ENCODE data around the gene TEX22.

The TEX22 gene

GRCh38 chr14:105401699-105402098 lies 3.4 kb downstream of the TEX22 start:
- H3K4me3 Mint-ChIP-seq = no peak overlapping the region
- peaks cover 5% of the 10 kb centered on the region for H3K4me1 Mint-ChIP-seq
- no peaks in the 10 kb centered on the region for H3K27me3 Mint-ChIP-seq
- H3K9me3 Mint-ChIP-seq = no peaks in the 10 kb centered on the region
- DNase-seq (ENCODE audit: low spot score in 2 of 2) = no peak
- H3K36me3 Mint-ChIP-seq (ENCODE audit: insufficient read depth) = peaks cover 13% of the 10 kb centered on the region
- no peak overlapping the region for H3K27ac Mint-ChIP-seq (ENCODE audit: low read depth)
- ATAC-seq (replicated peaks; ENCODE audit: extremely low read depth, poor library complexity, severe bottlenecking) = no peak

GRCh38 chr14:105408592-105408991 lies 10.3 kb downstream of the TEX22 start:
- Mint-ChIP-seq H3K4me1 (peaks cover 5% of the 10 kb centered on the region), H3K9me3 (no peaks in the 10 kb centered on the region), H3K27ac (ENCODE audit: low read depth) (no peak overlapping the region), H3K4me3 (no peak overlapping the region), H3K27me3 (peaks cover 34% of the 10 kb centered on the region), H3K36me3 (ENCODE audit: insufficient read depth) (no peaks in the 10 kb centered on the region)
- DNase-seq (ENCODE audit: low spot score in 2 of 2) = no peak
- ATAC-seq (replicated peaks; ENCODE audit: extremely low read depth, poor library complexity, severe bottlenecking) = no peak

- no peak for ATAC-seq (replicated peaks; ENCODE audit: extremely low read depth, poor library complexity, severe bottlenecking)
- Mint-ChIP-seq H3K9me3 (no peaks in the 10 kb centered on the region), H3K27me3 (peaks cover 41% of the 10 kb centered on the region), H3K4me3 (no peak overlapping the region), H3K36me3 (ENCODE audit: insufficient read depth) (no peaks in the 10 kb centered on the region), H3K4me1 (peaks cover 5% of the 10 kb centered on the region), H3K27ac (ENCODE audit: low read depth) (no peak overlapping the region)
- DNase-seq (ENCODE audit: low spot score in 2 of 2) = no peak
Measured at GRCh38 chr14:105409364-105409763, 11.0 kb downstream of the TEX22 start.

GRCh38 chr14:105410642-105411016 lies 12.3 kb downstream of the TEX22 start:
- Mint-ChIP-seq H3K4me3 (peak overlapping the region; percentile 31), H3K27ac (ENCODE audit: low read depth) (no peak overlapping the region), H3K4me1 (peaks cover 5% of the 10 kb centered on the region), H3K9me3 (no peaks in the 10 kb centered on the region), H3K27me3 (peaks cover 42% of the 10 kb centered on the region), H3K36me3 (ENCODE audit: insufficient read depth) (no peaks in the 10 kb centered on the region)
- no peak for DNase-seq (ENCODE audit: low spot score in 2 of 2)
- ATAC-seq (replicated peaks; ENCODE audit: extremely low read depth, poor library complexity, severe bottlenecking) = no peak

GRCh38 chr14:105411017-105411941 lies 12.9 kb downstream of the TEX22 start:
- Mint-ChIP-seq H3K4me1 (peaks cover 5% of the 10 kb centered on the region), H3K27ac (ENCODE audit: low read depth) (no peak overlapping the region), H3K27me3 (peaks cover 42% of the 10 kb centered on the region), H3K9me3 (no peaks in the 10 kb centered on the region), H3K4me3 (peak overlapping the region; percentile 31), H3K36me3 (ENCODE audit: insufficient read depth) (no peaks in the 10 kb centered on the region)
- ATAC-seq (replicated peaks; ENCODE audit: extremely low read depth, poor library complexity, severe bottlenecking) (no peak), DNase-seq (ENCODE audit: low spot score in 2 of 2) (no peak)

GRCh38 chr14:105411985-105412770 lies 13.8 kb downstream of the TEX22 start:
- no peak for DNase-seq (ENCODE audit: low spot score in 2 of 2)
- no peaks in the 10 kb centered on the region for H3K9me3 Mint-ChIP-seq
- peaks cover 5% of the 10 kb centered on the region for H3K4me1 Mint-ChIP-seq
- H3K36me3 Mint-ChIP-seq (ENCODE audit: insufficient read depth) = no peaks in the 10 kb centered on the region
- H3K4me3 Mint-ChIP-seq = no peak overlapping the region
- ATAC-seq (replicated peaks; ENCODE audit: extremely low read depth, poor library complexity, severe bottlenecking) = no peak
- no peak overlapping the region for H3K27ac Mint-ChIP-seq (ENCODE audit: low read depth)
- peaks cover 42% of the 10 kb centered on the region for H3K27me3 Mint-ChIP-seq

GRCh38 chr14:105412771-105413543 lies 14.6 kb downstream of the TEX22 start:
- Mint-ChIP-seq H3K27me3 (peaks cover 42% of the 10 kb centered on the region), H3K27ac (ENCODE audit: low read depth) (no peak overlapping the region), H3K4me3 (peak overlapping the region; percentile 31), H3K36me3 (ENCODE audit: insufficient read depth) (no peaks in the 10 kb centered on the region), H3K4me1 (peaks cover 5% of the 10 kb centered on the region), H3K9me3 (no peaks in the 10 kb centered on the region)
- DNase-seq (ENCODE audit: low spot score in 2 of 2) (no peak), ATAC-seq (replicated peaks; ENCODE audit: extremely low read depth, poor library complexity, severe bottlenecking) (no peak)

- H3K4me1 Mint-ChIP-seq = peaks cover 5% of the 10 kb centered on the region
- DNase-seq (ENCODE audit: low spot score in 2 of 2) (no peak), ATAC-seq (replicated peaks; ENCODE audit: extremely low read depth, poor library complexity, severe bottlenecking) (no peak)
- no peaks in the 10 kb centered on the region for H3K36me3 Mint-ChIP-seq (ENCODE audit: insufficient read depth)
- H3K4me3 Mint-ChIP-seq = peak overlapping the region; percentile 31
- H3K9me3 Mint-ChIP-seq = no peaks in the 10 kb centered on the region
- H3K27me3 Mint-ChIP-seq = peaks cover 42% of the 10 kb centered on the region
- H3K27ac Mint-ChIP-seq (ENCODE audit: low read depth) = no peak overlapping the region
Measured at GRCh38 chr14:105413544-105413886, 15.2 kb downstream of the TEX22 start.

- DNase-seq (ENCODE audit: low spot score in 2 of 2) = peak; percentile 30 to 43
- peaks cover 5% of the 10 kb centered on the region for H3K4me1 Mint-ChIP-seq
- H3K27ac Mint-ChIP-seq (ENCODE audit: low read depth) = no peak overlapping the region
- H3K27me3 Mint-ChIP-seq = peaks cover 42% of the 10 kb centered on the region
- peak; percentile 82 for ATAC-seq (replicated peaks; ENCODE audit: extremely low read depth, poor library complexity, severe bottlenecking)
- peaks cover 2% of the 10 kb centered on the region for H3K36me3 Mint-ChIP-seq (ENCODE audit: insufficient read depth)
- H3K9me3 Mint-ChIP-seq = no peaks in the 10 kb centered on the region
- peak overlapping the region; percentile 50 for H3K4me3 Mint-ChIP-seq
Measured at GRCh38 chr14:105414456-105415371, 16.4 kb downstream of the TEX22 start.

GRCh38 chr14:105415481-105416428 lies 17.4 kb downstream of the TEX22 start:
- ATAC-seq (replicated peaks; ENCODE audit: extremely low read depth, poor library complexity, severe bottlenecking) (no peak), DNase-seq (ENCODE audit: low spot score in 2 of 2) (no peak)
- Mint-ChIP-seq H3K36me3 (ENCODE audit: insufficient read depth) (peaks cover 2% of the 10 kb centered on the region), H3K9me3 (no peaks in the 10 kb centered on the region), H3K27ac (ENCODE audit: low read depth) (no peak overlapping the region), H3K4me1 (peaks cover 7% of the 10 kb centered on the region), H3K27me3 (peaks cover 36% of the 10 kb centered on the region), H3K4me3 (peak overlapping the region; percentile 23)

- H3K36me3 Mint-ChIP-seq (ENCODE audit: insufficient read depth) = peaks cover 4% of the 10 kb centered on the region
- H3K27me3 Mint-ChIP-seq = peaks cover 27% of the 10 kb centered on the region
- H3K4me1 Mint-ChIP-seq = peaks cover 17% of the 10 kb centered on the region
- no peak overlapping the region for H3K27ac Mint-ChIP-seq (ENCODE audit: low read depth)
- DNase-seq (ENCODE audit: low spot score in 2 of 2) (no peak), ATAC-seq (replicated peaks; ENCODE audit: extremely low read depth, poor library complexity, severe bottlenecking) (no peak)
- H3K4me3 Mint-ChIP-seq = no peak overlapping the region
- H3K9me3 Mint-ChIP-seq = no peaks in the 10 kb centered on the region
Measured at GRCh38 chr14:105416671-105417070, 18.3 kb downstream of the TEX22 start.

All from central memory CD8-positive, alpha-beta T cell (primary cell).